Measurements from ENCODE around the gene DHX35. TPM values are rescaled to one million over a fixed set of nuclear protein-coding genes. Genes with fewer than 3 reads are reported as not detected.

DHX35 gene
- total RNA-seq, 1 donor from 2014 or later, result 15.2 TPM

GRCh38 chr20:38961530-38962043, 557 bp upstream of the DHX35 start:
- no peaks in the 10 kb centered on the region for H3K27me3 Mint-ChIP-seq (ENCODE audit: low read depth)
- DNase-seq (ENCODE audit: low spot score in 2 of 2, unreplicated experiment in 2 of 2), result no peak
- peaks cover 19% of the 10 kb centered on the region for H3K4me1 Mint-ChIP-seq
- no peaks in the 10 kb centered on the region for H3K9me3 Mint-ChIP-seq
- peak overlapping the region; percentile 94 for H3K4me3 Mint-ChIP-seq
- TF ChIP-seq CTCF (IDR thresholded peaks at IDR 0.05; ENCODE audit: unreplicated experiment), result no peak
- H3K36me3 Mint-ChIP-seq, result peaks cover 6% of the 10 kb centered on the region
- H3K27ac Mint-ChIP-seq, result peak overlapping the region; percentile 97

- no peaks in the 10 kb centered on the region for H3K9me3 Mint-ChIP-seq
- H3K27ac Mint-ChIP-seq, result peak overlapping the region; percentile 97
- no peak for DNase-seq (ENCODE audit: low spot score in 2 of 2, unreplicated experiment in 2 of 2)
- peaks cover 6% of the 10 kb centered on the region for H3K36me3 Mint-ChIP-seq
- no peak for TF ChIP-seq CTCF (IDR thresholded peaks at IDR 0.05; ENCODE audit: unreplicated experiment)
- H3K27me3 Mint-ChIP-seq (ENCODE audit: low read depth), result no peaks in the 10 kb centered on the region
- peaks cover 19% of the 10 kb centered on the region for H3K4me1 Mint-ChIP-seq
- peak overlapping the region; percentile 94 for H3K4me3 Mint-ChIP-seq
Measured at GRCh38 chr20:38962928-38963401, 821 bp downstream of the DHX35 start.

- Mint-ChIP-seq H3K4me3 (peak overlapping the region; percentile 94), H3K27me3 (ENCODE audit: low read depth) (no peaks in the 10 kb centered on the region), H3K9me3 (no peaks in the 10 kb centered on the region), H3K36me3 (peaks cover 6% of the 10 kb centered on the region), H3K4me1 (peaks cover 19% of the 10 kb centered on the region), H3K27ac (no peak overlapping the region)
- DNase-seq (ENCODE audit: low spot score in 2 of 2, unreplicated experiment in 2 of 2), result no peak
- no peak for TF ChIP-seq CTCF (IDR thresholded peaks at IDR 0.05; ENCODE audit: unreplicated experiment)
Measured at GRCh38 chr20:38963745-38964144, 1.6 kb downstream of the DHX35 start.

GRCh38 chr20:38965264-38965663, 3.1 kb downstream of the DHX35 start:
- Mint-ChIP-seq H3K36me3 (peaks cover 6% of the 10 kb centered on the region), H3K4me3 (no peak overlapping the region), H3K9me3 (no peaks in the 10 kb centered on the region), H3K27ac (no peak overlapping the region), H3K4me1 (peaks cover 19% of the 10 kb centered on the region), H3K27me3 (ENCODE audit: low read depth) (no peaks in the 10 kb centered on the region)
- no peak for DNase-seq (ENCODE audit: low spot score in 2 of 2, unreplicated experiment in 2 of 2)
- no peak for TF ChIP-seq CTCF (IDR thresholded peaks at IDR 0.05; ENCODE audit: unreplicated experiment)

GRCh38 chr20:38968090-38968489, 5.9 kb downstream of the DHX35 start:
- TF ChIP-seq CTCF (IDR thresholded peaks at IDR 0.05; ENCODE audit: unreplicated experiment), result no peak
- DNase-seq (ENCODE audit: low spot score in 2 of 2, unreplicated experiment in 2 of 2), result no peak
- Mint-ChIP-seq H3K27me3 (ENCODE audit: low read depth) (no peaks in the 10 kb centered on the region), H3K4me3 (no peak overlapping the region), H3K36me3 (peaks cover 12% of the 10 kb centered on the region), H3K9me3 (no peaks in the 10 kb centered on the region), H3K4me1 (peaks cover 3% of the 10 kb centered on the region), H3K27ac (no peak overlapping the region)

- no peak overlapping the region for H3K27ac Mint-ChIP-seq
Measured at GRCh38 chr20:38969708-38970107, 7.6 kb downstream of the DHX35 start.

More at GRCh38 chr20:38969708-38970107, 7.6 kb downstream of the DHX35 start:
- H3K4me1 Mint-ChIP-seq, result no peaks in the 10 kb centered on the region
- H3K27me3 Mint-ChIP-seq (ENCODE audit: low read depth), result no peaks in the 10 kb centered on the region
- H3K36me3 Mint-ChIP-seq, result peaks cover 8% of the 10 kb centered on the region
- no peaks in the 10 kb centered on the region for H3K9me3 Mint-ChIP-seq
- DNase-seq (ENCODE audit: low spot score in 2 of 2, unreplicated experiment in 2 of 2), result no peak
- no peak overlapping the region for H3K4me3 Mint-ChIP-seq
- TF ChIP-seq CTCF (IDR thresholded peaks at IDR 0.05; ENCODE audit: unreplicated experiment), result no peak
